Measurements from ENCODE around the gene AP2B1.

- TF ChIP-seq CTCF (IDR thresholded peaks at IDR 0.05) (no peak), POLR2AphosphoS5 (IDR thresholded peaks at IDR 0.05) (no peak), POLR2A (IDR thresholded peaks at IDR 0.05) (no peak), EP300 (IDR thresholded peaks at IDR 0.05) (no peak)
Measured at GRCh38 chr17:35575759-35576158, 11.4 kb upstream of the AP2B1 start.

Data from stomach (tissue), 4 donors.